SK-N-SH (cell line): Measurements from ENCODE around the gene ASPDH.

Source experiments
- CTCF ChIP-seq: fragments of 200-600 bp; sonication (generic); IDR thresholded peaks from 2 replicates; pipeline ENCODE4 v1.6.1; 2017; ENCODE audit warnings: antibody characterized with exemption, mild to moderate bottlenecking, moderate library complexity
- FOXM1 ChIP-seq: IDR thresholded peaks from 2 replicates; pipeline ENCODE4 v1.4.0; 2012; ENCODE audit warnings: low read depth, mild to moderate bottlenecking
- GABPA ChIP-seq: IDR thresholded peaks from 2 replicates; pipeline ENCODE4 v1.4.0; 2012; ENCODE audit warnings: low read depth, mild to moderate bottlenecking
- MEF2A ChIP-seq: IDR thresholded peaks from 2 replicates; pipeline ENCODE4 v1.4.0; 2012; ENCODE audit warnings: low read depth, borderline replicate concordance
- POLR2AphosphoS5 ChIP-seq: IDR thresholded peaks from 2 replicates; pipeline ENCODE4 v1.6.1; 2012; ENCODE audit warnings: low read depth, low read length
- TEAD4 ChIP-seq: IDR thresholded peaks from 2 replicates; pipeline ENCODE4 v1.4.0; 2012; ENCODE audit warnings: mild to moderate bottlenecking, borderline replicate concordance; ENCODE audit not compliant: insufficient read depth
- YY1 ChIP-seq: IDR thresholded peaks from 2 replicates; pipeline ENCODE4 v1.4.0; 2012; ENCODE audit warnings: low read depth, mild to moderate bottlenecking

GRCh38 chr19:50465986-50466705 lies 47.6 kb downstream of the ASPDH start:
- no peak for TF ChIP-seq YY1
- no peak for TF ChIP-seq POLR2AphosphoS5
- no peak; the same call in 1 of the 2 replicates for TF ChIP-seq CTCF
- TF ChIP-seq TEAD4 = no peak
- no peak for TF ChIP-seq GABPA
- TF ChIP-seq MEF2A = no peak
- no peak for TF ChIP-seq FOXM1
